Cerebellar cortex (tissue), 1 donor: ENCODE data around the gene METTL25.

ENCODE experiments used
- DNase-seq: peaks from one replicate; pipeline ENCODE4 v3.0.0-alpha.2; 2015; ENCODE audit warnings: low spot score

The METTL25 gene

DNA sequence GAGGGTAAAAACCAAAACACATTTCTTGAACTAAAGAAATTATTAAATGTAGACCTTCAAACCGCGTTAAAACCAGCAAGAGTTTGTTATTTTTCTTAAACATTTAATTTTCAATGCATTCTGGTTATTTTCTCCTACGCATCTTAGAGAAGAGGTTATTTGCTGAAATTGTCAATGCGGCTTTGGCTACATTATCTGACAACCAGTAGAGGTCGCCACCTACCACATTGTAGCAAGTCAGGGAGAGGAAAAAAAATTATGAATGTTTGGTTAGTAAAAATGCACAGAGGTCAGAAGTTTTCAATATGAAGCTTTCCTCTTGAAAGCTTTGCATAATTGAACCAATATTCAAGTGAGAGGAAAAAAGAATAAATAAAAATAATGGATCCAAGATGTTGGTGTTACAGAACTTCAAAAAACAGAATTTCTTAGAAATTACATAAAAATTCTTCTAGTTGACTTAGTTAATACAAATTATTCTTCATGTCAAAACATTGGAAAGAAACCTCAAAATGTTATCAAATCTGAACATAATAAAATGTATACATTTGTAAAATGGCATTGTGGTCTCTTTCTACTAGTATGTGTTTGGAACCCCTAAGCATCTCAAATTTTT lies 168.9 kb downstream of the METTL25 start:
- peak; percentile 78 for DNase-seq
